SH-SY5Y (cell line): ENCODE measurements around the gene ZNF831.

Experiments used
- GATA2 ChIP-seq: IDR thresholded peaks from 2 replicates; pipeline ENCODE4 v1.6.1; 2011; ENCODE audit warnings: mild to moderate bottlenecking, low read depth, low read length
- GATA3 ChIP-seq: IDR thresholded peaks from 2 replicates; pipeline ENCODE4 v1.6.1; 2011; ENCODE audit warnings: low read depth, mild to moderate bottlenecking, low read length, moderate library complexity

ZNF831 gene

DNA sequence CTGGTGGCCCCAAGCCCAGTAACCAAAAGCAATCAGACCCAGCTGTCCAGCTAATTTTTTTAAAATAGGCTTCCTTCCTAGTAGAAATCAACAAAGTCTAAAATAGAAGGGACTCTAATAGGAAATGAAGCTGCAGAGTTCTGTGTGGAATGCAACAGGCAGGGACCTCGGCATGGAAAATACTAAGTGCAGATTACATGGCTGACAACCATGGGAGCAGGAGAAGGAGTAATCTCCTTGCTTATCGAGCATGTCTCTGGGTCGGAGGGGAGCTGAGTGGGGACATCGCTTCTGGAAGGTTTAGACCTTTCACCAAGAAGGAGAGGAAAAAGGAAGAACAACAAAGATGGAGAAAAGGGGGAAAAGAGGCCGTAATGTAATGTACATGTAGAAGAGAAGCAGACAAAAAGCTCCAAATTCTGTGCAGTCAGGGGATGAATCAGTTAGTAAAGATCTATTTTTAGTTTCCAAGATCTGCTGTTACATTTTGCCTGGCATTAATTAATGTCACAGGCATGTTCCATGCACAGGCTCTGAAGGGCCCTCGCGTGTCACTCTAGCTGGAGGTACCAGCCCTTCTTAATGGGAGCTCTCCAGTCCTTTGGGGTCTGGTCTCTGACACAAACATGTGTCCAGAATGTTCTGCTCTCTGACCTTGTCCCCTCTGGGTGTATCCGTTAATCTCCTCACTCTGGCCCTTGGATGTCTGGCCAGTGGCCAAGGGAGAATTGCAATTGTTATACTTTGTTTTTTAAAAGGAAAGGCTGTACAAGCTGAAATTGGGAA is 16.6 kb upstream of the ZNF831 start:
- TF ChIP-seq GATA3: no peak

DNA sequence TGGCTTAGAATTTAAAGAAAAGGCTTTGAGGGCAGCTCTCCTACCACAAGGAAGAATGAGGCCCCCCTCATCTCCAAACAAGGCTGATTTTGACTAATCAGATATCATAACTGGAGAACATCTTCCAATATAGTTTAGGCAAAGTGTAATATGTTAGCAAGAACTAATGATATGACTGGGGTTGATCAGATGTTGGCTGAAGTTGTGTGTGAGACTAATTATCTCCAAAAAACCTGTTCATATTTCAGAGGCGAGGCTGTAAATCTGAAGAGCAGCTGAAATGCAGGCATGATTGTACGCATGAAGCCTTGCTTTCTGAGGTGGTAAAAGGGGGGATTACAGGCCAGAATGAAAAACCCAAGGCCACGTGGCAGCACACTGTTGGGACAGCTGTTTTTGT is 16.0 kb upstream of the ZNF831 start:
- TF ChIP-seq GATA2 (no peak), GATA3 (no peak)

DNA sequence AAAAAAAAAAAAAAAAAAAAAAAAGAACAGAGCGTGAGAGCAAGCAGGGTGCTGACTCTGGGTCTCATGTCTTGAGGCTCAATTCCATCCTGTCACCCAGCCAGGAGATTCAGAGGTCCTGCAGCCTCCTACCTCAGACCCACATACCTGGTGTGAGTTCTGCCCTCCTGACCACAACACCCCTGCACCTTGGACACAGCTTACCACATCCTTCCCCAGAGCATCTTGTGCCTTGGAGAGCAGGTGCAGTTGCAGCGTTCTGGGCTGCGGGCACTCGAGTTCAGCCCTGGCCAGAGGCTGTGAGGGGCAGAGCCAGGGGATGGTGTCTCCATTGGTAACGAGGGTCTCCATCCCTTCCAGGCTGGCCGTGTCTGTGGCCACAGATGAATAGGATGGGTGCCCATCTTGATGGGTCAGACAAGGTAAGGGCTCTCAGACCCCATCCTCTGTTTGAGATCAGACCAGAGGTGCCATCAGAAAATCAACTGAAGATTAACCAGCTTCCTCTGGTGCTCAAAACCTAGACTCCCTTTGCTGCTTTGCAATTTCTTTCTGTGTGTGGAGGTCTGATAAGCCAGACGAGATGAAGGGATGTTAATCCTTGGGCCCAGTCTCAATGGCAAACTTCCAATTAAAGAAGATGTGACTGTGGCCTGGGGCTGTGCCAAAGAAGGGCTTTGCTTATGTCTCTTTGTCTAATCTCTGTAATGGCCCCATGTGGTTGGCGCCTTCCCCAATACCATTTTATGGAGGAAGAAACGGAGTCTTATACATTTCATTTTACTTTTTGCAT is 14.7 kb upstream of the ZNF831 start:
- TF ChIP-seq GATA2: no peak
- no peak for TF ChIP-seq GATA3

DNA sequence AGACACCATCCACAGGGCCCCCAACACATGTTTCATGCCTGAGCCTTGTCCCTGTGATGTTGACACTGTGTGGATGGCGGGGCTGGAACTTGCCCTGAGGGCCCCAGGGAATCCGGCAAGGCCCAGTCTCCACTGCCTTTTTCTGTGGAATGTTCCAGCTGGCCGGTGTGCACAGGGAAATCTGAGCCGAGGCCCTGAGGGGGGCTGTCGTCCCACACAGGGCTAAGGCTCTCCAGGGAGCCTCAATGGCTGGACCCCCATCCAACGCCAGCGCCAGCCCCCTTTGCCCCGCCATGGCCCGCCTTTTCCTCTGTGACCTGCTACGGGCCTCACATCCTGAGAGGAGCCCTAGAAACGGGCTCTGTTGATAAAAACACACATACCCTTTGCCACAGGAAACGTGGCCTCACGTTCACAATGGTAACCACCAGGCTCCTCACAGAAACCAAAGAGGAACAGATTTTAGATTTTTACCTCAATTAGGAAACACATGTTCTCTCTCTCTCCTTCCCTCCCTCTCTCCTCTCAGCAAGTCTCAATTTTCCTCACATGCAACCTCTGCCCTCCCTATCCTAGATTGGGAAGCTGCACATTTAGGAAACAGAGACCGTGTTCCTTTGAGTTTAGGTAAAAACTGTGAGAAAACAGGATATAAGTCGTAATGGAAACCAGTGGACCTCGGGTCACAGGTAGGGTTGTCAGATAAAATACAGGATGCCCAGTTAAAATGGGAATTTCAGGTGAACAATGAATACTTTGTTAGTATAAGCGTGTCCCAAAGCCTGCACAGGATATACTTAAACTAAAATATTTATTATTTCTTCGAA is 13.7 kb upstream of the ZNF831 start:
- no peak for TF ChIP-seq GATA2
- TF ChIP-seq GATA3: no peak

DNA sequence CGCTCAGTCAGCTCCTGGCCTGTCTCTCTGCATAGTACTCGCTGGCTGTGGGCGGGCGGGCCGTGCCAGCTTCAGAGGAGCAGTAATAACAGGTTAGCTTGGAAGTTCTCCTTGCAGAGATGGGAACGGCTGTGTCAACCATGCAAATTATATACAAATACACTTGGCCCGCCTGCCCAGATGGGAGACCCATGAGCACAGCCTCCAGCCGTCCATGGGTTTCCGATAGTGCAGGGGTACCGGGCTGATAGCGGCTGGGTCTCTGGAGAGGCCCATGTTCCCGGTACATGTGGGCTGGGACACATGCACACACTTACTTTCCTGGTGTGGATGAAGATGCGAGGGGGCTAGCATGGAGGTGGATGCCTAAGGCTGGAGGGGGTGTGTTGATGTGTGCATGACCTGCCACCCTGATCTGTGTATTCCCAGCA is 12.8 kb upstream of the ZNF831 start:
- TF ChIP-seq GATA2 (no peak), GATA3 (no peak)

DNA sequence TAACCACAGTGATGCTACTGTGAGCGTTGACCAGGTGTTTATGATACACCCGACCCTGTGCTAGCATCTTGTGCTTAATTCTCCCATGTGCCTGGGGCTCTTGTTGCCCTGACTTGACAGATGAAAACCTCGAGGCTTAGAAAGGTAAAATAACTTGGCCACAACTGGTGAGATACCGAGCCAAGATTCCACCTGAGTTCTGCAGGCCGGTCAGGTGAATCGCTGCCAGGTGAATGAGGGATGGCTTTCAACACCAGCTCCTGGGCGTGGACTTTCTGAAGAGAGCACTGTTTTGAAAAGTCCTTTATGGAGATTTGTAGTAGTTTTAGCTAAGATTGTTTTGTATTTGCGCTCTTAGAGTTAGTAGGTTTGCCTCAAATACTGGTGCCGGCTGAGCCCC is 12.2 kb upstream of the ZNF831 start:
- no peak for TF ChIP-seq GATA3
- TF ChIP-seq GATA2: no peak

DNA sequence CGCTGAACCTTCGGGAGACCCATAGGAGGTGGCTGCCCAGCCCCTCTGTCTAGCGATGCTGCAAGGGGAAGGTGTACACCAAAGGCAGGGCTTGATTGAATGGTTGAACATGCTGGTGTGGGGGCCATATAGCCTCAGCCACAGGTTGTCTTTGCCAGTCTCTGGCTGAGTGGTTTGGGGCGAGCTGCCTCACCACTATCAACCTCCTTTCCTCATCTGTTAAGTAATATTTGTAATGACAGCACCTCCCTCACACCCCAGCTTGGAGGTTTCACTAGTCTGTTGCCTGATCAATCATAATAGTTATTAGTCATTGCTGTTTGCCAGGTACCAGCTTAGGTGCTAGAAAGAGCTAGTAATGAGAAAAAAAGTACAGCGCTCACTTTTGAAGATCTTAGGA is 11.8 kb upstream of the ZNF831 start:
- TF ChIP-seq GATA3: no peak
- no peak for TF ChIP-seq GATA2

DNA sequence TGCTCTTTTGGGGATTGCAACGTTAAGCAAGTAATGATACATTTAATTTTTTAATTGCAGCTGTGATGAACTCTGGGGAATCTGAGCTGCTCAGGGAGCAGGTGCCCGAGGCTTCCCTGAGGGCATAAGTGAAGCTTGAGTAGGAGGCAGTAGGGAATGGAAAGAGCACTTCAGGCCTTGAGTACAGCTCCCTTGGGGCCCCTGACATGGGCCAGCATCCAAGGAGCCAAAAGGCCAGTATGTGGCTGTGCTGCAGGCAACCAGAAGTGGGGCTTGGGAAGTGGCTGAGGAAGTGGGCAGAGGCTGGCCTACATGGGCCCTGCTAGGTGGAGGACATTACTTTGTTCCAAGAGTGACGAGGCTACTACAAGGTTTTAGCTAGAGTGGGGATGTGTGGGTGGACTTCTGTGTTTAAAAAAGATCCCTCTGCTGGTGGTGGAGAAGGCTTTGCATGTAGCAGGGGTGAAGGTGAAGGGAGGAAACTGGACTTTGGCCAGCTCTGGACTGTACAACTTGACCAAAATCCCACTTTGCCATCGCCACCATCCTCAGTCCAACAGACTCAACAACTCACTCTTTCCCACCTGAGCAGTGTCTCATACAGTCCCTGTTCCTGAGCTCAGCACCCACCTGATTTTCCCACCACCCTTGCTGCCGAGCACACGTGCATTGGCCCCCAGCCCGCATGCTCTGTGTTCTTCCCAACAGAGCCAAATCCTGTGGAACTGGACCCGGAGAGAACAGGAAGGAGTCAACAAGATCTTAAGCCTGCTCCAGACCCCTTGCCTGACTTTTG is 10.9 kb upstream of the ZNF831 start:
- TF ChIP-seq GATA2: no peak
- TF ChIP-seq GATA3: no peak

DNA sequence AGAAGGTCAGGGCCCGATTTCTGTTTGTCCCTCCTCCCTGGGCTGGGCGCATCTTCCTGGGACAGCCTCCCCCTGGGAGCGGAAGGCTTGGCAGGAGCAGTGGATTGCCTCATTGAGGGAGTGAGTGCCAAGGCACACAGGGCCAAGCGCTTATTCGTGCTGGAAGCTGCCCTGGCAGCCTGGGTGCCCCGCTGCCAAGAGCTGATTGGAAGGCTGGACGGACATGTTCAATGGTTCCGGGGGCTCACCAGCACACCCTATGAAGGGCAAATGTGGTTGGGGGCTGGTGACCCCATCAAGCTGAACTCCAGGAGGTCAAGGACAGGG is 10.3 kb upstream of the ZNF831 start:
- TF ChIP-seq GATA2: no peak
- TF ChIP-seq GATA3: no peak

DNA sequence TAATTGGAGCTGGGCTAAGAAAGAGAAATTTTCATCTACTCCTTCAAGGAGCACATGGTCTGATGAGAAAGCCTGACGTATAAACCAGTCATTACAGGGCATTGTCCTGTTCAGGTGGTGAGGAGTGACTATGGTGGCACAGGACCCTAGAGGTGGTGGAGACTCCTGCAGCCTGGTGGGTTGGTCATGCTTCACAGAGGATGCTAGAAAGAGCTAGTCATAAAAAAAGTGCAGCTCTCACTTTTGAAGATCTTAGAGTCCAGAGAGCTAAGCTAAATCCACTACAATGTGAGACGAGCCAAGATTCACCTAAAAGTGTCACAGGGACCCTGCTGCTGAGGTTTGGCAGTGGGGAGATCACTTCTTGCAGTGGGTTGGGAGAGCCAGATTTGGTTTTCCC is 9.8 kb upstream of the ZNF831 start:
- TF ChIP-seq GATA2 (no peak), GATA3 (no peak)

DNA sequence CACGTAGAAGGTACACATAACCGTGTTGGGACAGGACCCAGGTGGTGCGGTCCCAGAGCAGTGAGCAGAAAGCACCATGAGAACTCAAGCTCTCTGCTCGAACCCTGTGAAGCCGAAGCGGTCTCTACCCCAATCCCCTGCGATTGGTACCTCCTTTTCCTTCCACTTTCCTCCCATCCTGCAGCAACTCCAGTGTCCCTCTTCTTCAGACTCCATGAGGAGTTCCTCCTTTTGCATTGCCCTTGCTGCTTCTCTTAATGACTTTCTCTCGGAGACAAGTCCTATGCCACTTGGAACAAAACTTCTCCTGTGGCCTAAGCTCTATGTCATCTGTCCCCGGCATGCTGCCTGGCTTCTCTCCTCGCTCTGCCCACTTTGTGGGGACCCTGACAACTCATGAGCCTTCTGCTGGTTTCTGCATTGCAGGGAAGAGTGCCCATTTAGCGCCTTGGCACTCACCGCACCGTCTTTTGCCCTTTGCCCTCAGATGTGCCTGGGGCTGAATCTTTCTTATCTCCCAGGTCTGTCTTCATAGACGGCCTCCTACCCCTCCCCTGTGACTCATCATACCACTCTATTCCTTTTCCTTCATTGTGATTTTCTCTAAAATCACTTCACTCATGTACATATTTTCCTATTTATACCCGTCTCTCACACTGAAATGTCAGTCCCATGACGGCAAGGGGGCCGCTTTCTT is 9.2 kb upstream of the ZNF831 start:
- TF ChIP-seq GATA3 (no peak), GATA2 (no peak)

DNA sequence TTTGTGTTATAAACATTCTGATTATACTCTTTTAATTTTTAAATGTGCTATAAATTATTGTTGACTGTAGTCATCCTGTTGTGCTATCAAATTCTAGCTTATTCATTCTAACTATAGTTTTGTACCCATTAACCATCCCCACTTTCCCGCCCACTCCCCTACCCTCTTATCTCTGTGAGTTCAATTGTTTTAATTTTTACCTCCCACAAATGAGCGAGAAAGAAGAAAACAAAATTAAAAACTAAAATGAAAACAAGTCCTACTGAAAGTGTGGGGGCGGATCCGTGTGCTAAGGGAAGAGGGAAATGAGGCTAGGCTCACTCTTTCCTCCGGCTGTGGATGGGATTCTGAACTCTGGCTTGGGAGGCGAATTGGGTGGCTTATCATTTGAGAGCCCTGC is 6.6 kb upstream of the ZNF831 start:
- no peak for TF ChIP-seq GATA2
- no peak for TF ChIP-seq GATA3

DNA sequence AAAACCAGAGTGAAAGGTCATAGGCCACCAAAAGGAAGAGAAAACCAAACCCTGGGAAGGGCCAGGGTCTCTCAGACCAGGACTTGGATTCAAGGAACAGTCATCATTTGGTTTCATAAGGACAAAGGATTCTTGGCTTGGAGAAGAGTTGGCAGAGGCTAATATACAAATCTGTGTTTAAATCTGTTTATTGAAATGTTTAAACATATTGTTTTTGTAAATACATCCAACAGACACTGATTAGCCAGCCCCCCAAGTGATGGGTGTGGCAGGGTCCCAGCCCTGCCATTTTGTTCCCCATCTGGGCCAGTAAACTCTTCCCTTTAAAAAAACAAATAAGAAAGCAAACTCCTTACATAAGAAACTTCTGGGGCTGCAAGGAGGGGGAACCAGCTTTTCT is 6.1 kb upstream of the ZNF831 start:
- no peak for TF ChIP-seq GATA3
- TF ChIP-seq GATA2: no peak

DNA sequence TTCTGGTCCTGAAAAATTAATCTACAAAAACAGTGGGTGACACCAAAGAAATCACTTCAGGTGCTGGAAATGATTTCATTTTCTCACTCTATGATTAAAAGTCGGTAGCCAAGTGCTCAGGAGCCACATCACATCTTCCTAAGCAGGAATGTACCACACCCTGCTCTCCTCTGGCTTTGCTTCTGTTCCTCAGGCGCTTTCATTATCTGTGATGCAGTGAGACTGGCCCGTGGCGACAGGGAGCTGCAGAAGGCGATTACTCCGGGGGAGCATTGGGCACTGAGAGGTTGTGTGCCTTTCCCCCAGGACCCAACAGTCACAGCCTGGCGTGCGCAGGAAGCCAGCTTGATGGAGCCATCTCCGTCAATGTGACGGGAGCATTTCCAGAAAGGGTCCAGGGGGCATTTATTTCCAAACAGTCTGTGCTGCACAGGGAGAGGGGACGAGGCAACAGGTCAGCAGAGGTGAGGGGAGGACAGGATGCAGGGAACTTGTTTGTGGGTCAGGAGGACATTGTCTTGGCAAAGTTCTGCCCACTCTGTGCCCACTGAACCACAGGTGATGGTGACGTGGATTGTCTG is 5.6 kb upstream of the ZNF831 start:
- TF ChIP-seq GATA2: no peak
- no peak for TF ChIP-seq GATA3
